ENCODE measurements around the gene HPDL. TPM values are rescaled to one million over a fixed set of nuclear protein-coding genes. Genes with fewer than 3 reads are reported as not detected.

HPDL gene
- total RNA-seq, 1 donor, result 0.36 TPM

- DNase-seq (ENCODE audit: insufficient read length, low spot score, missing footprints), result no peak
- Histone ChIP-seq H3K79me2 (ENCODE audit: insufficient read depth, low read length) (no peaks in the 10 kb centered on the region), H3K4me2 (ENCODE audit: insufficient read depth, low read length) (no peak overlapping the region), H2AFZ (ENCODE audit: low read length) (no peak overlapping the region), H4K20me1 (ENCODE audit: insufficient read depth, low read length) (no peaks in the 10 kb centered on the region), H3K4me3 (ENCODE audit: insufficient read depth, low read length) (no peak overlapping the region), H3K4me1 (ENCODE audit: insufficient read depth, low read length) (peaks cover 8% of the 10 kb centered on the region), H3K27me3 (ENCODE audit: insufficient read depth, low read length) (no peaks in the 10 kb centered on the region), H3K9me3 (ENCODE audit: low read depth, low read length) (no peaks in the 10 kb centered on the region), H3K36me3 (ENCODE audit: insufficient read depth, low read length) (peaks cover 19% of the 10 kb centered on the region), H3K27ac (ENCODE audit: low read depth, low read length) (no peak overlapping the region)
- no peak for TF ChIP-seq CTCF (IDR thresholded peaks at IDR 0.05; ENCODE audit: extremely low read depth, low read depth, low read length)
Measured at GRCh38 chr1:45329445-45329844, 2.8 kb downstream of the HPDL start.

GRCh38 chr1:45331436-45332345 is 5.0 kb downstream of the HPDL start:
- Histone ChIP-seq H3K4me2 (ENCODE audit: insufficient read depth, low read length) (no peak overlapping the region), H3K4me1 (ENCODE audit: insufficient read depth, low read length) (peaks cover 5% of the 10 kb centered on the region), H3K27me3 (ENCODE audit: insufficient read depth, low read length) (no peaks in the 10 kb centered on the region), H3K27ac (ENCODE audit: low read depth, low read length) (no peak overlapping the region), H2AFZ (ENCODE audit: low read length) (no peak overlapping the region), H3K79me2 (ENCODE audit: insufficient read depth, low read length) (peaks cover under 1% of the 10 kb centered on the region), H3K4me3 (ENCODE audit: insufficient read depth, low read length) (no peak overlapping the region), H3K36me3 (ENCODE audit: insufficient read depth, low read length) (peaks cover 19% of the 10 kb centered on the region), H4K20me1 (ENCODE audit: insufficient read depth, low read length) (no peaks in the 10 kb centered on the region), H3K9me3 (ENCODE audit: low read depth, low read length) (no peaks in the 10 kb centered on the region)
- no peak for TF ChIP-seq CTCF (IDR thresholded peaks at IDR 0.05; ENCODE audit: extremely low read depth, low read depth, low read length)
- DNase-seq (ENCODE audit: insufficient read length, low spot score, missing footprints), result no peak

GRCh38 chr1:45332346-45332720 is 5.6 kb downstream of the HPDL start:
- Histone ChIP-seq H3K36me3 (ENCODE audit: insufficient read depth, low read length) (peaks cover 19% of the 10 kb centered on the region), H3K4me1 (ENCODE audit: insufficient read depth, low read length) (no peaks in the 10 kb centered on the region), H3K9me3 (ENCODE audit: low read depth, low read length) (no peaks in the 10 kb centered on the region), H3K4me3 (ENCODE audit: insufficient read depth, low read length) (no peak overlapping the region), H3K27ac (ENCODE audit: low read depth, low read length) (no peak overlapping the region), H3K79me2 (ENCODE audit: insufficient read depth, low read length) (peaks cover 2% of the 10 kb centered on the region), H3K4me2 (ENCODE audit: insufficient read depth, low read length) (no peak overlapping the region), H4K20me1 (ENCODE audit: insufficient read depth, low read length) (no peaks in the 10 kb centered on the region), H2AFZ (ENCODE audit: low read length) (no peak overlapping the region), H3K27me3 (ENCODE audit: insufficient read depth, low read length) (no peaks in the 10 kb centered on the region)
- no peak for TF ChIP-seq CTCF (IDR thresholded peaks at IDR 0.05; ENCODE audit: extremely low read depth, low read depth, low read length)
- DNase-seq (ENCODE audit: insufficient read length, low spot score, missing footprints), result no peak

Data from osteoblast (primary cell).